K562 (cell line): Measurements from ENCODE around the gene ZBTB16. TPM values are rescaled to one million over a fixed set of nuclear protein-coding genes. Genes with fewer than 3 reads are reported as not detected.

ENCODE experiments used
- C11orf30 ChIP-seq: fragments of 450-650 bp; IDR thresholded peaks from 2 replicates; pipeline ENCODE4 v1.6.1; 2016; ENCODE audit warnings: low read depth, mild to moderate bottlenecking
- EWSR1 ChIP-seq: fragments of 450-650 bp; IDR thresholded peaks from 2 replicates; pipeline ENCODE4 v1.6.1; 2018; ENCODE audit warnings: borderline replicate concordance, mild to moderate bottlenecking, low read depth, moderate library complexity; ENCODE audit not compliant: partially characterized antibody
- FOSL1 ChIP-seq: fragments of 200-800 bp; sonication (Bioruptor generic); conservative IDR thresholded peaks from 2 replicates; pipeline ENCODE4 v1.6.1; 2016; ENCODE audit warnings: missing genetic modification characterization, missing compliant biosample characterization
- HDAC3 ChIP-seq: fragments of 450-650 bp; IDR thresholded peaks from 2 replicates; pipeline ENCODE4 v1.6.1; 2018; ENCODE audit warnings: borderline replicate concordance, mild to moderate bottlenecking, moderate library complexity; ENCODE audit not compliant: partially characterized antibody
- HINFP ChIP-seq: fragments of 450-650 bp; conservative IDR thresholded peaks from 2 replicates; pipeline ENCODE4 v1.6.1; 2016; ENCODE audit warnings: missing genetic modification characterization, low read depth, mild to moderate bottlenecking, control low read depth, missing compliant biosample characterization
- HNRNPH1 ChIP-seq: fragments of 200-400 bp; formaldehyde crosslinking; optimal IDR thresholded peaks from 2 replicates; pipeline ENCODE3; 2017; ENCODE audit warnings: low read depth, mild to moderate bottlenecking, low read length, moderate library complexity
- NCOA1 ChIP-seq: fragments of 450-650 bp; IDR thresholded peaks from 2 replicates; pipeline ENCODE4 v1.6.1; 2016; ENCODE audit warnings: low read depth
- PURB ChIP-seq: sonication (generic); formaldehyde crosslinking; IDR thresholded peaks from 2 replicates; pipeline ENCODE4 v1.9.0; 2021; ENCODE audit warnings: low read depth, mild to moderate bottlenecking, missing genetic modification reagents
- REST ChIP-seq, 2 experiments: fragments of 450-650 bp; formaldehyde crosslinking in 1 of 2; IDR thresholded peaks; 2 replicates each; pipeline versions ENCODE4 v1.4.0 to v1.6.1; 2014 to 2020; ENCODE audit warnings: mild to moderate bottlenecking in 2 of 2, borderline replicate concordance in 1 of 2, low read depth in 1 of 2
- TRIM24 ChIP-seq, 2 experiments: fragments of 450-650 bp; IDR thresholded peaks; 2 replicates each; pipeline ENCODE4 v1.6.1; 2016
- ZBTB17 ChIP-seq: fragments of 450-650 bp; formaldehyde crosslinking; IDR thresholded peaks from 2 replicates; pipeline ENCODE4 v1.4.0; 2020; ENCODE audit warnings: mild to moderate bottlenecking
- ZNF280A ChIP-seq: fragments of 450-650 bp; IDR thresholded peaks from 2 replicates; pipeline ENCODE4 v1.6.1; 2018; ENCODE audit warnings: mild to moderate bottlenecking, low read depth; ENCODE audit not compliant: partially characterized antibody
- polyA plus RNA-seq, 8 experiments: library from polyadenylated mRNA; depleted of rRNA in 4 of 8; stranded (reverse) in 5 of 8; unstranded in 3 of 8; fragments of >200 nt; fragmentation: Nextera tagmentation in 2 of 8; fragmentation: Illumina TruSeq in 1 of 8; extraction: Ambion mirVana in 2 of 8; extraction: Trizol in 1 of 8; gene quantifications; 2 replicates each; pipeline versions ENCODE4 v1.2.1 to v1.2.3, GENCODE V29; 2011 to 2014; ENCODE audit warnings: inconsistent platforms in 1 of 8, missing spikeins in 1 of 8
- total RNA-seq, 7 experiments: library from RNA; depleted of rRNA in 6 of 7; stranded (reverse); fragments of >200 nt in 6 of 7; fragmentation: Illumina TruSeq in 2 of 7; extraction: Trizol in 2 of 7; gene quantifications; 2 replicates each; pipeline versions ENCODE4 v1.2.1 to v1.2.3, GENCODE V29; 2011 to 2021; ENCODE audit warnings: low replicate concordance in 1 of 7

ZBTB16 gene
- total and polyA plus RNA-seq, 9 of the 15 experiments (the other 6 are each of a cell fraction or from before 2014, with no cell fraction given) = 0.06 to 0.40 (median 0.24) TPM; not detected in 4

- TF ChIP-seq REST (IDR thresholded peaks at IDR 0.05; ENCODE audit: borderline replicate concordance) (0 out of 2 replicates have a peak, but pooled peaks have one; percentile 4), REST (CRISPR knock-in tag; IDR thresholded peaks at IDR 0.05; ENCODE audit: low read depth) (no peak), TRIM24 (IDR thresholded peaks at IDR 0.05) (no peak), HDAC3 (no peak), HNRNPH1 (no peak), ZNF280A (no peak), FOSL1 (tag) (no peak), ZBTB17 (no peak), NCOA1 (no peak), C11orf30 (peak; percentile 38; the same call in 1 of the 2 replicates), EWSR1 (no peak), HINFP (tag) (no peak), PURB (no peak)
Observed at GRCh38 chr11:114250993-114251814, 191.7 kb downstream of the ZBTB16 start (continued).
